Left ventricle myocardium inferior (tissue), 1 donor: ENCODE data around the gene ADGRG1. TPM values are rescaled to one million over a fixed set of nuclear protein-coding genes. Genes with fewer than 3 reads are reported as not detected.

ENCODE experiments used
- DNase-seq: peaks from one replicate; pipeline ENCODE4 v3.0.0-alpha.2; 2020
- H3K27ac ChIP-seq: fragments of 200-600 bp; replicated peaks from 2 replicates; pipeline ENCODE4 v1.8.0; 2021
- H3K27me3 ChIP-seq: fragments of 200-600 bp; 2 replicates; pipeline ENCODE4 v1.8.0; 2021; ENCODE audit warnings: low read depth
- H3K36me3 ChIP-seq: fragments of 200-600 bp; 2 replicates; pipeline ENCODE4 v1.8.0; 2021
- H3K4me1 ChIP-seq: fragments of 200-600 bp; 2 replicates; pipeline ENCODE4 v1.8.0; 2021
- H3K4me3 ChIP-seq: fragments of 200-600 bp; 2 replicates; pipeline ENCODE4 v1.8.0; 2021; ENCODE audit warnings: mild to moderate bottlenecking, moderate library complexity
- H3K9me3 ChIP-seq: fragments of 200-600 bp; replicated peaks from 2 replicates; pipeline ENCODE4 v1.8.0; 2021
- CTCF ChIP-seq: fragments of 200-600 bp; IDR thresholded peaks from 2 replicates; pipeline ENCODE4 v1.8.0; 2021; ENCODE audit warnings: antibody characterized with exemption, mild to moderate bottlenecking, borderline replicate concordance
- intact Hi-C: fragments of 100-400 bp; cut with micrococcal nuclease; formaldehyde crosslinking; loops from one replicate; pipeline ENCODE4 v1.11.0; 2022
- total RNA-seq: library from RNA; stranded (reverse); fragmentation: NEBNext Ultra II Directional; extraction: Animal tissue kit (Norgen Biotek cat#: 25700); gene quantifications from one replicate; pipeline ENCODE4 v1.2.1, GENCODE V29; 2021
- donor health status: DM: no; HTN: yes; CAD: no; lungs with severe emphysema.

Gene ADGRG1
- total RNA-seq, 1 donor from 2014 or later, result 21.3 TPM

- H3K4me1 ChIP-seq, result peaks cover 10% of the 10 kb centered on the region
- H3K4me3 ChIP-seq, result no peak overlapping the region
- no peak for TF ChIP-seq CTCF
- H3K9me3 ChIP-seq, result no peaks in the 10 kb centered on the region
- H3K27ac ChIP-seq, result no peak overlapping the region
- intact Hi-C loops, result no loop called here
- no peak for DNase-seq
- H3K36me3 ChIP-seq, result no peaks in the 10 kb centered on the region
- no peaks in the 10 kb centered on the region for H3K27me3 ChIP-seq
Measured at GRCh38 chr16:57681950-57682728, 53.7 kb downstream of the ADGRG1 start.

DNA sequence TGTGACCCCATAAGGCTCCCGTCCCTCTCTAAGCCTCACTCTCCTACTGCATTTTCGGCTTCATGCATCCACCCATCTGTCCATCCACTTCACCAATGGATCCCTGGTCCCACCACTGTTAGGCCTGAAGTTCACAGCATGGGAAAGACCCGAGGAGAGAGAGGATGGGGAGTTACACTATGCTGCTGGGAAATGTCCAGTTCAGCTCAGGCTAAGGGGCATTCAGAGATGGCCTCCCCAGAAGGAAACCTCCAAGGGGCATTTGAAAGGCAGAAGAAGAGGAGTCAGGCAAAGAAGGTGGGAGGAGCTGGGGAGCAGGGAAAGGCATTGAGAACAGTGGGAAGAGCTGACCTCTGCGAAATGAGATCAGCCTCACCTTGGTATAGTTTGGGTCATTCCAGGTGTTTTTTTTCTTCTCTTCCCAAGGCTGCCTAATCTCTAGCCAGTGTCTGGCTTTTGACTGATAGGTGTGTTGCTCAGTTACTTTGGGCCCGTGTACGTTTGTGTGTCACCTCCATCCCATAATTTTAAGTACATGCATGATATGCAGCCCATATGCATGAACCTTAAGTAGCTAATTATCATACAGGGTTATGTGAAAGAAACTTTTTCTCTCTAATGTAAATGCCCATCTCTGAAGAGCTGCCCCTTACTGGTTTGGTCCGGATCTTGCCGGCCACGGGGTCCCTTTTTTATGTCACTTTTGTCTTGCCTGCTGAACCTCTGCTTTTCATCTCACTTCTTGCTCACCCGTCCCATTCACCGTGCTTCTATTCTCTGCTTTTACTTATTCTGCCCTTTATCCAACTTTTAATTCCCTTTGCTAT, 54.6 kb downstream of the ADGRG1 start:
- Histone ChIP-seq H3K27ac (no peak overlapping the region), H3K27me3 (no peaks in the 10 kb centered on the region), H3K9me3 (no peaks in the 10 kb centered on the region), H3K4me1 (peaks cover 3% of the 10 kb centered on the region), H3K4me3 (no peak overlapping the region), H3K36me3 (no peaks in the 10 kb centered on the region)
- intact Hi-C loops, result no loop called here
- TF ChIP-seq CTCF, result no peak
- DNase-seq, result no peak

- DNase-seq, result no peak
- peaks cover 5% of the 10 kb centered on the region for H3K27me3 ChIP-seq
- H3K27ac ChIP-seq, result no peak overlapping the region
- no peak overlapping the region for H3K4me3 ChIP-seq
- no peak for TF ChIP-seq CTCF
- no peaks in the 10 kb centered on the region for H3K4me1 ChIP-seq
- no peaks in the 10 kb centered on the region for H3K36me3 ChIP-seq
- no peaks in the 10 kb centered on the region for H3K9me3 ChIP-seq
- intact Hi-C loops, result no loop called here
Measured at GRCh38 chr16:57683636-57684545, 55.5 kb downstream of the ADGRG1 start.

DNA sequence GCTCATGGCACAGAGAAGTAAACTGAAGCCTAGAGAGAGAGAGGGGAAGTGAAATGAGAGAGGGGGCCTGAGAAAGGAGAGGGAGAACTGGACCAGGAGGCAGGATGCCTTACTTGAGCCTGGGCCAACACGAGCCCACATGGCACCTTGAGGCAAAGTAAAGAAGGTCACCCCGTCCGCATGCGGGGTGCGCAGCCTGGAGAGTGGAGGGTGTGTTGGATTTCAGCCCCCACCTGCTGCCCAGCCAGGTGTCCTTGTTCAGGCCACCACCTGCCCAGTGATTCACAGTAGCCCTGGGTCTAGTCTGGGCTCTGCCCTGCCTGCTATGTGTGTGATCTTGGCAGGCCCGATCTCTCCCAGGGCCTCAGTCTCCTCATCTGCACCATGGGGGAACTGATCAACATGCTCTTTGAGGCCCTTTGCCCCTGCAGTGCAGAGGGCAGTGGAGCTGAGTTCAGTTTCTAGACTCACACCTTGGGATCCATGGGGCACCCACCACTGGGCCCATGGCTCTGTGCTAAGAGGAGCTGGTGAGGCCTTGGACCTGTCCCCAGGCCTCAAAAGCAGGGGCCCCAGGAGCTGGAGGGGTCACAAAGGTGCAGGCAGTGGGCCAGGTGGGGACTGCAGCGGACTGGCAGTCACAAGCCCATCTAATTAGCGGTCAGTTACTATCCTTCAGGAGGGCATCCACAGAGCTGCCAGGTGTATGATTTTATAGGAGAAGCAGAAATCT, 56.4 kb downstream of the ADGRG1 start:
- Histone ChIP-seq H3K4me1 (peaks cover 2% of the 10 kb centered on the region), H3K27me3 (peaks cover 14% of the 10 kb centered on the region), H3K36me3 (no peaks in the 10 kb centered on the region), H3K9me3 (no peaks in the 10 kb centered on the region), H3K27ac (no peak overlapping the region), H3K4me3 (no peak overlapping the region)
- TF ChIP-seq CTCF, result no peak
- DNase-seq, result no peak
- intact Hi-C loops, result no loop called here

GRCh38 chr16:57685633-57686032, 57.2 kb downstream of the ADGRG1 start:
- no peak overlapping the region for H3K4me3 ChIP-seq
- DNase-seq, result no peak
- H3K36me3 ChIP-seq, result no peaks in the 10 kb centered on the region
- H3K27me3 ChIP-seq, result peaks cover 22% of the 10 kb centered on the region
- intact Hi-C loops, result no loop called here
- H3K27ac ChIP-seq, result no peak overlapping the region
- no peak for TF ChIP-seq CTCF
- H3K4me1 ChIP-seq, result peaks cover 10% of the 10 kb centered on the region
- no peaks in the 10 kb centered on the region for H3K9me3 ChIP-seq
